Muscle of arm (tissue), 12 donors: Measurements from ENCODE around the gene SOX13. TPM values are rescaled to one million over a fixed set of nuclear protein-coding genes. Genes with fewer than 3 reads are reported as not detected.

Experiments used
- DNase-seq: peaks from one replicate; pipeline ENCODE4 v3.0.0-alpha.2; 2013
- polyA plus RNA-seq, 12 donors: library from polyadenylated mRNA; unstranded; fragments of 120-200 nt; gene quantifications; one replicate each; pipeline ENCODE4 v1.2.1, GENCODE V29; 2013; ENCODE audit not compliant: insufficient read length in 12 of 12

SOX13 gene
- polyA plus RNA-seq, 12 donors = 14.6 to 31.9 (median 19.4) TPM; not detected in 1

DNA sequence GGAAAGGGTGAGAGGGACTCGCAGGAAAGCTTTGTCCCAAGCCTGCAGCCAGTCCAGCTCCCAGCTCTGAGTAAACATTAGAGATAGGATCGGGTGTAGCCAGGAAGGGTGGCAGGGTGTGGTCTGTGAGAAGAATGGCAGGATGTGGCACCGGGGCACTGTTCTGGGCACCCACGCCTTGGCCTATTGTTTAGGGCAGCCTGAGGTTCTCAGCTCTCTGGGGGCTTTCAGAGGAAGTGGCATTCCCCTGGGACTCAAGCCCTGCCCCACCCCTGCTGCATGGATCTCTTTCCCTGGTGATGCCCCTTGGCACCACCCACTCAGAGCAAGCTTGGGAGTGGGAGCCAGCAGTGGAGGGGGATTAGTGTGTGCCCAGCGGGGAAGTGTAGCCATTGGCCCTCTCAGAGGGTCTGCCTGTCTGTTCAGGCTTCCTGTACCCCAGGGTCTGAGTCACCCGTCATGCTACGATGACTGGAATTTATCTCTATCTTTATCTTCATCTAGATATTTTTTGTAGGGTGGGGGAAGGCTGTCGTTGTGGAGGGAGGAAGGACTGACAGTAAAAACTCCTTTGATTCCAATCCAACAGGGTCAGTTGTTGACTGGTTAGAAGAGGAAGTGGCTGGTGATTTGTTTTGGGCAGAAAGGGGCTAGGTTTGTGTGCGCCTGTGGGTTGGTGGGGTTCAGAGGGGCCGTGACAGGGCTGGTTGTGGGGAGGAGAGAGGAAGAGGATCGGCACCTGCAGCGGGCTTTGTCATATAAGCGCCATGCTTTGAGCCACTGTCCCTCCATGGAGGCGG lies 31.6 kb downstream of the SOX13 start:
- no peak for DNase-seq

- DNase-seq = no peak
These were observed 32.2 kb downstream of the SOX13 start for GRCh38 chr1:204105131-204105515.

DNA sequence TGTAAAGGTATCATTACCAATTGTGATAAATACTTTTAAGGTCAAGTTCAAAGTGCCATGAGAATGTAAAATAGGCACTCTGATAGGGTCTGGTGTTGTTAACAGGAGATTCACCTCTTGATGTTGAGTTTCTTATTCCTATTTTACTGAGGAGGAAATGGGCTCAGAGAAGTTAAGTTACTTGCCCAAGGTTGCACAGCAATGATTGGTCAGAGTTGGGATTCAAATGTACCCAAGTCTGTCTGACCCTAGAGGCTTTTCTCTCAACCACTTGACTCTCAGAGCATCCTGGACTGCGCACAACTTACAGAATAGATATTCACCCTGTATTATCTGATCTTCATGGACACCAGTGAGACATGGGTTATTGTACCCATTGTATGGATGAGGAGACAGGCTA lies 33.9 kb downstream of the SOX13 start:
- no peak for DNase-seq

DNA sequence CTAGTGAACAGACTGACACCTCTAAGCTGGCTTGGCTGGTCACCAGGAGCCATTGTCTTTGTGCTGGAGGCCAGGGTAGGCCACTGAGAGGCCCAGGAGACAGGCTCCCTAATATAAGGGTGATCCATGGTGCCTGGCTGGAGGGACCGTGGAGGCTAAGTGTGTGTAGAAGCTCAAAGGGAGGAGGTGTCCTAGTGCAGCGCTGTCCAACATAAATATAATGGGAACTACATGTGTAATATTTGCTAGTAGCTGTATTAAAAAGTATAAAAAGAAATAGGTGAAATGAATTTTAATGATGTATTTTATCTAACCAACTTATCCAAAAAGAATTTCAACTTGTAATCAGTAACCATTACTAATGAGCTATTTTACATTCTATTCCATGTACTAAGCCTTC lies 35.0 kb downstream of the SOX13 start:
- no peak for DNase-seq

GRCh38 chr1:204108312-204109141 lies 35.6 kb downstream of the SOX13 start:
- no peak for DNase-seq

DNA sequence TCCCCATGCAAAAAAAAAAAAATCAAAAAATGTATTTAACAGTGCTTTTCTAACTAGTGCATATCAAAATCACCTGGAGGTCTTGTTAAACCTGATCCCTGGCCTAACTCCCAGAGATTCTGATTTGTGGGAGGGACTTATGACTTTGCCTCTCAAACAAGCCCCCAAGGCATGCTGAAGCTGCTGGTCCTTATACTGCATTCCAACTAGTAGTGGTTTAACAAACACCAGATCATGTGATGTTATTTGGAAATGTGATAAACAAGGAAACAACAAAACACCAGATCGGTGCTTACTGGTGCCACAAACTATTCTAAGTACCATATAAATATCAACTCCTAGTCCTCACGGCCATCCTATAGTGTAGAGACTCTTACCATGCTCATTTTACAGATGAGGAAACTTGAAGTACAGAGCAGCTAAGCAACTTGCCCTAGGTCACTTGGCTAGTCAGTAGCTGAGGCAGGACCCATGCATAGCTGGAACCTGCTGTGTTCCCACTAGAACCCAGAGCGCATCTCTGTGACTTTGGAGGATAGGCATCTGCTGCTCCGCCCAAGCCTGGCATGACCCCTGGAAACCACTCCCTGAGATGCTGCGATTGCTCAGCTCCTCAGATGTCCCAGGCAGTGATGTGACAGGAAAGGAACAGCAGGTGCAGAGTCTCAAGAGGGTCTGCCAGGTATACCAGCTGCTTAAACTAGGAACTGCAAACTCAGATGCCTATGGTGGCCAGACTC lies 38.1 kb downstream of the SOX13 start:
- no peak for DNase-seq

DNA sequence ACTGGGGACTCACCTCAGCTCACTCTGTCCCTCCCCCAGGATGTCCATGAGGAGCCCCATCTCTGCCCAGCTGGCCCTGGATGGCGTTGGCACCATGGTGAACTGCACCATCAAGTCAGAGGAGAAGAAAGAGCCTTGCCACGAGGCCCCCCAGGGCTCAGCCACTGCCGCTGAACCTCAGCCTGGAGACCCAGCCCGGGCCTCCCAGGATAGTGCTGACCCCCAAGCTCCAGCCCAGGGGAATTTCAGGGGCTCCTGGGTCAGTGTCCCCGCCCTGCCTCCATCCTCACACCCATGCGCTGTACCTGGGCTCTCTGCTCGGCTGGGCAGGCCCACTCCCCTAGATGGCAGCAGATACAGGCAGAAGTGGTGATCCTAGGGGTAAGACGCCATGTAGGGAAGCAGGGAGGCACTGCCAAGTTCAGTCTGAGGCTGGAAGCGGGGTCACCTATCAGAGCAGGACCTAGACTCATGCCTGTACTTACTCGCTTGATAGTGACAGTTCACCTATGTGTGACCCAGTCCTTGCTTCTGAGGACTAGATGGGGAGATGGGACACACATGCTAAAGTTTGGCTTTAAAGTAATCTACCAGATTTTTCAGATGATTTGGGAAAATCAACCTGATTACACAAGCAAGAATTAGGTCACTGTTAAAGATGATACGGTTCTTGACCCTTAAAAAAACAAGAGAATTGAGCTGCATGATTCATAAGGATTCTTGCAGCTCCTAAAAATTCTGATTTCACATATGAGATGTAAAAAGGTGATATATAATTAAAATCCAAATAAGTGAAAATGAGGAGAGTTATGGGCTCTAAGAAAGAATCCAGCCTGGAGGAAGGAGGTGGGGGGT lies 40.2 kb downstream of the SOX13 start:
- DNase-seq = no peak

- no peak for DNase-seq
These were observed 41.0 kb downstream of the SOX13 start for GRCh38 chr1:204113896-204114295.

- no peak for DNase-seq
These were observed 41.7 kb downstream of the SOX13 start for GRCh38 chr1:204114606-204115005.

DNA sequence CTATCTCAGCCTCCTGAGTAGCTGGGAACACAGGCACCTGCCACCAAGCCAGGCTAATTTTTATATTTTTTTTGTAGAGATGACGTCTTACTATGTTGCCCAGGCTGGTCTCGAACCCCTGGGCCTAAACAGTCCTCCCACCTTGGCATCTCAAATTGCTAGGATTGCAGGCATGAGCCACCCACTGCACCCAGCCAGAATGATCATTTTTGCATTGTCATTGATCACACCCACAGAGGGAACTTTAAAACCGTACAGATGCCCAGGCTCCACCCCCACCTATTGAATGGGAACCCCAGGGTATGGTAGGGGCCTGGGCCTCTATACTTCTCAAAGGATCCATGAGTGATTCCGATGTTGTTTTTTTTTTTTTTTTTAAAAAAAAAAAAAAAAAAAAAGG lies 42.2 kb downstream of the SOX13 start:
- DNase-seq = no peak

DNA sequence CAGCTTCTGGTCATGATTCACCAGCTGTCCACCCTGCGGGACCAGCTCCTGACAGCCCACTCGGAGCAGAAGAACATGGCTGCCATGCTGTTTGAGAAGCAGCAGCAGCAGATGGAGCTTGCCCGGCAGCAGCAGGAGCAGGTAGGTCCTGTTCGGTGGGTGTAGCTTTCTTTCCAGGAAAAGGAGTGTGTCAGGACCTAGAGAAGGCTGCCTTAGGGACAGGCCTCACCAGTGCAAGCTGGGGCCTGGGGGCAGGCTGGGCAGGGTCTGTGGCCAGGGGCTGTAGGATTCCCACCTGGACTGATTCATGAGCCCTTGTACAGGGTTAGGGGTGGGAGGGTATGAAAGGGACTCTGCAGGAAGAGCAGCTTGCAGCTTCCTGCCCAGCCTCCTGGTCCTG lies 43.6 kb downstream of the SOX13 start:
- no peak for DNase-seq

- no peak for DNase-seq
These were observed 49.1 kb downstream of the SOX13 start for GRCh38 chr1:204121840-204122555.

GRCh38 chr1:204123376-204123775 lies 50.5 kb downstream of the SOX13 start:
- DNase-seq = no peak

- no peak for DNase-seq
These were observed 51.7 kb downstream of the SOX13 start for GRCh38 chr1:204124639-204125038.

DNA sequence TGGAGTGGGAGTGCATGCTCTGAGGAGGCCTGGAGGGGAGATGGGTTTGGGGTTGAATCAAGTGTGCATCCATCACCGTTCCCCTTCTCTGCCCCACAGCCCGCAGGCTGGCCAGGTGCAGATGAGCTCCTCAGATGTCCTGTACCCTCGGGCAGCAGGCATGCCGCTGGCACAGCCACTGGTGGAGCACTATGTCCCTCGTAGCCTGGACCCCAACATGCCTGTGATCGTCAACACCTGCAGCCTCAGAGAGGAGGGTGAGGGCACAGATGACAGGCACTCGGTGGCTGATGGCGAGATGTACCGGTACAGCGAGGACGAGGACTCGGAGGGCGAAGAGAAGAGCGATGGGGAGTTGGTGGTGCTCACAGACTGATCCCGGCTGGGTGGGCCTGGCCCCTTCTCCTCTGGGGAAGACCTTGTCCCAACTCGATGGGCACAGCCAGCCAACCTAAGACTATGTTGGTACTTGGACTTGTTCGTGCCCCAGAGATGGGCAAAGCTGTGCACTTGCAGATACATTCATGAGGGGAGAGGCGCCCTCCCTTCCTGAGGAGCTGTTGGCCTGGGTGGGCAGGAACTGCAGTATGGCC lies 52.9 kb downstream of the SOX13 start:
- no peak for DNase-seq

DNA sequence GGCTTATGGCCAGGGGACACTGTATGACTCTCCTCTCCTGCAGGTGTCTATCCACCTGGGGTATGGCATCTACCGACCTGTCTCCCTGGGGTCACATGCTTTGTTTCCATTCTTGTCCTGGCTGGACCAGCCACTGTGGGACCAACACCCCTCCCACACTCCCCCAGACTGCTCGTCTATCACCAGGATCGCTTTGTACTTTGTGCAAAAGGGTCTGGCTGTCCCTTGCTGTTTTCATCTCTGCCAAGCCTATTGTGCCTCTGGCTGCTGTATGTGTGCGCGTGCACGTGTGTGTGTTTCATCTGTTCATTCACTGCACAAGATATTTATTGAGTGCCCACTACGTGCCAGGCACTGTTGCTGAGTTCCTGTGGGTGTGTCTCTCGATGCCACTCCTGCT lies 53.5 kb downstream of the SOX13 start:
- no peak for DNase-seq

DNA sequence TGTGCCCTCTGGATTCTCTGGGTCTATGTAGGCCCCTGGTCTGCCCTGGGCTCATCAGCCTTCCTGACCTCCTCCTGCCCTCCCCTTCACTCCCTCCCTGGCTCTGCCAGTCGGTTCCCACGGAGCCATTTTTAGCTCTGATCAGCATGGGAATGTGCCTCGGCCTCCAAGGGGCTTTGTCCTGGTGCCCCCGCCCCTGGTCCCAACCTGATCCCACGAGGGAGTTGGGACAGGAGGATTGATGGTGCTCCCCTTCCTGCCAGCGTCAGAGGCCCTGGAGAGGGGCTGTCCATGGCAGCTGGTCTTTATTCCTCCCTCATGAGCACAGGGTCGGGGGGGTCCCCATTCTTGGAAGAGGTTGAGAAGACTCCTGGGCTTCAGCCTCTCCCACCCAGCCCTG lies 54.0 kb downstream of the SOX13 start:
- no peak for DNase-seq

DNA sequence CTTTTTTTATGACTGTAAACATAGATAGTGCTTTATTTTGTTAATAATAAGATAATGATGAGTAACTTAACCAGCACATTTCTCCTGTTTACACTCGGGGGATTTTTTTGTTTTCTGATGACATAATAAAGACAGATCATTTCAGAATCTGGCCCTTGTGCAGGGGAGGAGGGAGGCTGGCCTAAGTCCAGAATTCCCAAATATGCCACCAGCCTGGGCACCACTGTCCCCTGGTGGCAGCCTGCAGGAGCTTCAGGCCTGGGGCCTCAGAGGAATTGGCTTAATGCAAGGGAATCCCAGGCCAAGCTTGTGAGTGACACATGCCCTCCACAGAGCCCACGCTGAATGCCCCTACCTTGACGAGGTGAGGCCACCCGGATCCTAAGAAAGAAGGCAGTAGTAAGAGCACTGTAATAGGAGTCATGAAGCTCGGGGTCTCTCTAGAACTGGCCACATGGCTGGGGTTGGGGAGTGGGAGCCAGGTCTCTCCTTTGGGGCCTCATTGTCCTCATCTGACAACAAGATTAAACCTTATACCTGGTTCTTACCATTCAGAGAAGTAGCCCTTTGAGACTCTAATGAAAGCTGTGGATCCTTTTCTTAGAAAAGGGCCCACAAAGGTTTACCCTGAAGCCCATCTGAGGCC lies 54.8 kb downstream of the SOX13 start:
- no peak for DNase-seq

GRCh38 chr1:204128464-204128963 lies 55.6 kb downstream of the SOX13 start:
- DNase-seq = no peak
